HuH-7 (cell line): ENCODE data around the gene WDR93.

Experiments used
- DNase-seq: peaks from one replicate; pipeline ENCODE4 v3.0.0; 2011; ENCODE audit warnings: low spot score

WDR93 gene

DNA sequence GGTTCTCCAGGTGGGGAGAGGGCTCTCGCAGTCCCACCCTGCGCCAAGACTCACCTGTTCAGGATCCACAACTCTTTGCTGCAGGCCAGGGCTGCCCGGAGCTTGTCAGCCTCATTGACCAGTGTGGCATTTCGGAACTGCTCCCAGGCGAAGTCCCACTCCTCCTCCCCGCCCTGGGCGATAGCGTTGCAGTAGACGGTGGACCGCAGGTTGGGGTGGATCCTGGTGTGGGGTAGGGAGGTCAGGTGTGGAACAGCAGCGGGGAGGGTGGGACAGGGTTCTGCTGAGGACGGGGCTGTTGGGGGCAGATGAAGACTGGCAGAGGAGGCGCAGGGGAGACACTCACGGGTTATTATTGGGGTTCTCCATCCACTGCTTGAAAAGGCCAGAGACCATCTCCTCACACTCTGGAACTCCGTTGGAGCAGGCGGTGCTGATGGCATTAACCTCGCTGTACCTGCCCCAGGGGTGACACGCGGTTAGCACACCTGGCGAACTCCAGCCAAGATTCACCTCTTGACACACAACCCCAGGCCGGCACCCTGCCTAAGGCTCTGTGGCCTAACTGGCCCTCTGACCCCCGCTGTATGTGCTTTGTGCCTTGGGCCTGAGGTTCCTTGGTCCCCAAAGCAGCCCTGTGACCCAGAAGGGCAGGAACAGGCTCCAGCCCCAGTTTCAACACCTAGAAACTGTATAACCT lies 101.6 kb downstream of the WDR93 start:
- no peak for DNase-seq
